K562 (cell line): ENCODE data around the gene HMCN2. TPM values are rescaled to one million over a fixed set of nuclear protein-coding genes. Genes with fewer than 3 reads are reported as not detected.

Experiments used
- ATAC-seq: fragments of 200-7000 bp; cut with Tn5 transposase; 3 replicates; pipeline ENCODE4 v1.9.1; 2020; ENCODE audit warnings: moderate library complexity
- BruUV-seq: library from RNA; stranded (reverse); fragments of 400-500 nt; replicated peaks from 2 replicates; lab custom pipeline; 2021; lab: Mats Ljungman, UMichigan
- CTCF ChIA-PET: fragments of 300-600 bp; formaldehyde crosslinking; extraction: SDS; loops from one replicate; lab custom pipeline; 2021; ENCODE audit warnings: low intra/inter-chr PET ratio; lab: Yijun Ruan, JAX
- POLR2A ChIA-PET: fragments of 300-600, 350-650 bp; sonication (Branson Sonifier 250); formaldehyde crosslinking; extraction: SDS; loops from one replicate; lab custom pipeline; 2021; ENCODE audit warnings: antibody characterized with exemption, inconsistent platforms; lab: Yijun Ruan, JAX
- DNase-seq, 4 experiments: peaks; one replicate each; pipeline versions ENCODE4 v3.0.0 to v3.0.0-alpha.2; 2011 to 2018; ENCODE audit warnings: low spot score in 3 of 4, mixed read lengths in 3 of 4; ENCODE audit errors: extremely low read depth in 1 of 4
- FAIRE-seq: peaks from 2 replicates; lab custom pipeline; 2011; peaks lifted over from hg19 to GRCh38; lab: Jason Lieb, UNC
- H2AFZ ChIP-seq: 2 replicates; pipeline ENCODE4 v1.6.0; 2011; ENCODE audit warnings: low read depth, low read length, control low read depth, inconsistent platforms
- H3K27ac ChIP-seq: fragments of 200-600 bp; 3 replicates; pipeline ENCODE4 v1.8.0; 2011; ENCODE audit warnings: low read depth, mild to moderate bottlenecking, control low read depth, inconsistent platforms, low read length, moderate library complexity, mixed read lengths; ENCODE audit errors: extremely low read depth
- H3K27me3 ChIP-seq, 2 experiments: fragments of 300-600 bp in 1 of 2; 2 replicates in 1 of 2; 3 replicates in 1 of 2; pipeline versions ENCODE4 v1.6.0 to v1.8.0; 2011; ENCODE audit warnings: inconsistent platforms in 2 of 2, low read length in 2 of 2, mild to moderate bottlenecking in 1 of 2, mixed read lengths in 1 of 2, moderate library complexity in 1 of 2; ENCODE audit not compliant: control insufficient read depth in 2 of 2, insufficient read depth in 2 of 2
- H3K36me3 ChIP-seq: fragments of 300-600 bp; 3 replicates; pipeline ENCODE4 v1.8.0; 2011; ENCODE audit warnings: mild to moderate bottlenecking, low read length, inconsistent platforms; ENCODE audit not compliant: control insufficient read depth, insufficient read depth
- H3K4me1 ChIP-seq, 2 experiments: fragments of 200-600 bp in 1 of 2; replicated peaks in 1 of 2; 2 replicates in 1 of 2; 3 replicates in 1 of 2; pipeline versions ENCODE4 v1.5.1 to v1.8.0; 2011; ENCODE audit warnings: inconsistent platforms in 2 of 2, low read length in 2 of 2, mild to moderate bottlenecking in 1 of 2, mixed read lengths in 1 of 2, moderate library complexity in 1 of 2; ENCODE audit not compliant: control insufficient read depth in 2 of 2, insufficient read depth in 2 of 2
- H3K4me2 ChIP-seq: 2 replicates; pipeline ENCODE4 v1.6.1; 2011; ENCODE audit warnings: low read length, control low read depth, inconsistent platforms, mixed read lengths; ENCODE audit not compliant: insufficient read depth
- H3K4me3 ChIP-seq: fragments of 200-600 bp; sonication (generic), shearing (Covaris generic); 2 replicates; pipeline ENCODE4 v1.5.1; 2016; ENCODE audit warnings: control low read depth, inconsistent platforms
- H3K79me2 ChIP-seq: fragments of 200-600 bp; 3 replicates; pipeline ENCODE4 v1.8.0; 2011; ENCODE audit warnings: low read length, inconsistent platforms; ENCODE audit not compliant: control insufficient read depth, insufficient read depth
- H3K9ac ChIP-seq, 2 experiments: 2 replicates each; pipeline versions ENCODE4 v1.6.0 to v1.6.1; 2011; ENCODE audit warnings: low read depth in 2 of 2, low read length in 2 of 2, control low read depth in 1 of 2, inconsistent platforms in 1 of 2, mild to moderate bottlenecking in 1 of 2, mixed read lengths in 1 of 2; ENCODE audit not compliant: insufficient read depth in 1 of 2
- H3K9me1 ChIP-seq: one replicate; pipeline ENCODE4 v1.6.0; 2011; ENCODE audit warnings: inconsistent platforms, mild to moderate bottlenecking, low read length, moderate library complexity; ENCODE audit not compliant: control insufficient read depth, insufficient read depth
- H3K9me3 ChIP-seq: replicated peaks from 2 replicates; pipeline ENCODE4 v1.5.1; 2011; ENCODE audit warnings: low read depth, low read length, inconsistent platforms; ENCODE audit not compliant: control insufficient read depth, insufficient read depth
- H4K20me1 ChIP-seq: replicated peaks from 2 replicates; pipeline ENCODE4 v1.6.1; 2011; ENCODE audit warnings: low read length, inconsistent platforms, mixed read lengths; ENCODE audit not compliant: control insufficient read depth, insufficient read depth
- BCOR ChIP-seq: fragments of 450-650 bp; IDR thresholded peaks from 2 replicates; pipeline ENCODE4 v1.6.1; 2016
- KDM1A ChIP-seq, 2 experiments: fragments of 450-650 bp; IDR thresholded peaks; 2 replicates each; pipeline ENCODE4 v1.6.1; 2016; ENCODE audit warnings: mild to moderate bottlenecking in 2 of 2
- LARP7 ChIP-seq: fragments of 450-650 bp; IDR thresholded peaks from 2 replicates; pipeline ENCODE4 v1.6.1; 2016
- NR1H2 ChIP-seq: sonication (generic); formaldehyde crosslinking; IDR thresholded peaks from 2 replicates; pipeline ENCODE4 v1.4.0; 2020; ENCODE audit warnings: mild to moderate bottlenecking, missing genetic modification reagents
- POLR2H ChIP-seq: IDR thresholded peaks from 2 replicates; pipeline ENCODE4 v1.6.1; 2016; ENCODE audit warnings: missing genetic modification characterization, low read depth, mild to moderate bottlenecking, control low read depth, missing compliant biosample characterization, moderate library complexity
- RFX1 ChIP-seq: fragments of 450-650 bp; IDR thresholded peaks from 2 replicates; pipeline ENCODE4 v1.6.1; 2016; ENCODE audit warnings: mild to moderate bottlenecking, moderate library complexity
- SNRNP70 ChIP-seq: fragments of 200-400 bp; formaldehyde crosslinking; optimal IDR thresholded peaks from 2 replicates; pipeline ENCODE3; 2017; ENCODE audit warnings: low read depth, low read length
- ZKSCAN8 ChIP-seq: fragments of 200-800 bp; sonication (Bioruptor generic); IDR thresholded peaks from 2 replicates; pipeline ENCODE4 v1.6.1; 2016; ENCODE audit warnings: missing genetic modification characterization, missing compliant biosample characterization
- ZNF146 ChIP-seq: IDR thresholded peaks from one replicate; pipeline ENCODE4 v1.6.1; 2018; ENCODE audit warnings: missing compliant biosample characterization; ENCODE audit not compliant: unreplicated experiment
- ZNF174 ChIP-seq: fragments of 250-450 bp; sonication (Bioruptor Pico); IDR thresholded peaks from 2 replicates; pipeline ENCODE4 v1.4.0; 2020; ENCODE audit warnings: mild to moderate bottlenecking
- WGBS: fragments of 100-300 bp; shearing (Covaris generic); methylation state at CpG from one replicate; pipeline ENCODE4 v1.1.6; 2016; ENCODE audit warnings: low coverage, mixed read lengths; ENCODE audit not compliant: insufficient coverage; ENCODE audit errors: missing lambda C conversion rate; 5-methylcytosine and 5-hydroxymethylcytosine counted together
- in situ Hi-C: fragments of 300-500 bp; cut with MboI; formaldehyde crosslinking; loops from 4 replicates; pipeline ENCODE4 v1.15.0; 2018; ENCODE audit warnings: inconsistent platforms, mixed read lengths
- intact Hi-C: fragments of 100-400 bp; cut with micrococcal nuclease; formaldehyde crosslinking; loops from 2 replicates; pipeline ENCODE4 v1.14.2; 2022
- polyA plus RNA-seq, 8 experiments: library from polyadenylated mRNA; depleted of rRNA in 4 of 8; stranded (reverse) in 5 of 8; unstranded in 3 of 8; fragments of >200 nt; fragmentation: Nextera tagmentation in 2 of 8; fragmentation: Illumina TruSeq in 1 of 8; extraction: Ambion mirVana in 2 of 8; extraction: Trizol in 1 of 8; gene quantifications; 2 replicates each; pipeline versions ENCODE4 v1.2.1 to v1.2.3, GENCODE V29; 2011 to 2014; ENCODE audit warnings: inconsistent platforms in 1 of 8, missing spikeins in 1 of 8
- total RNA-seq, 7 experiments: library from RNA; depleted of rRNA in 6 of 7; stranded (reverse); fragments of >200 nt in 6 of 7; fragmentation: Illumina TruSeq in 2 of 7; extraction: Trizol in 2 of 7; gene quantifications; 2 replicates each; pipeline versions ENCODE4 v1.2.1 to v1.2.3, GENCODE V29; 2011 to 2021; ENCODE audit warnings: low replicate concordance in 1 of 7
- TF ChIP-seq, protein P1 (sequence below): sonication (generic); formaldehyde crosslinking; IDR thresholded peaks from 2 replicates; pipeline ENCODE4 v1.9.0; 2022; ENCODE audit warnings: mild to moderate bottlenecking, missing genetic modification reagents
- TF ChIP-seq, protein P2 (sequence below): fragments of 450-650 bp; IDR thresholded peaks from 2 replicates; pipeline ENCODE4 v1.7.1; 2018; ENCODE audit warnings: mild to moderate bottlenecking, low read depth; ENCODE audit not compliant: partially characterized antibody
- TF ChIP-seq, protein P3 (sequence below): fragments of 200-400 bp; formaldehyde crosslinking; IDR thresholded peaks from 2 replicates; pipeline ENCODE4 v1.6.1; 2017; ENCODE audit warnings: mild to moderate bottlenecking, low read depth, low read length, moderate library complexity

HMCN2 gene
- total and polyA plus RNA-seq, 9 of the 15 experiments (the other 6 are each of a cell fraction or from before 2014, with no cell fraction given) = 0.01 TPM; not detected in 8

DNA sequence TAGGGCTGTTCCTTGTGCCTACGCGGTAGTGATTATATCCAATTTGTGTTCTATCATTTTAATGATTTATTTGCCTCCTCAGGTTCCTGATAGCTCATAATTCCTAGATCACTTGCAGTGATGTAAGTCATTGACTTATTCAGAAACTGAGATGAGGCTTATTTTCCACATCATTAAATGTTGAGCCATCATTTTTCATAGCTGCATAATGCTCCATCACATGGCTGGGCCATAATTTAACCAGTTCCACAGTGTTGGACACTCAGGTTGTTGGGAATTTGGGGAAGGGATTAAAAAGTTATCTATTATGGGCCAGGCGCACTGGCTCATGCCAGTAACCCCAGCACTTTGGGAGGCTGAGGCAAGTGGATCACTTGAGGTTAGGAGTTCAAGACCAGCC lies 35.8 kb upstream of the HMCN2 start:
- Histone ChIP-seq H3K36me3 (peaks cover 32% of the 10 kb centered on the region; the same call in 2 of the 3 replicates), H3K27me3 (no peaks in the 10 kb centered on the region), H3K9ac (no peak overlapping the region), H3K27ac (no peak overlapping the region), H3K9me1 (no peaks in the 10 kb centered on the region), H3K79me2 (no peaks in the 10 kb centered on the region), H3K4me2 (no peak overlapping the region), H2AFZ (no peak overlapping the region), H3K4me3 (no peak overlapping the region), H3K9me3 (0 out of 2 replicates have a peak, but pooled peaks cover 5% of the 10 kb centered on the region), H4K20me1 (no peaks in the 10 kb centered on the region), H3K4me1 (peaks cover 0 to under 1% of the 10 kb centered on the region in 2 experiments; a peak in 1 of 5 replicates)
- DNase-seq (no peak), ATAC-seq (no peak), FAIRE-seq (no peak)
- no TSS peak for BruUV-seq
- ChIA-PET CTCF (no interaction called here), POLR2A (interaction anchor here (0.6 to 0.8 kb wide), 2 partner anchors 10 to 233 kb away, joined by 4 read pairs; no protein-coding TSS in a partner anchor)
- 61% methylated on average over 3 of the region's 3 CpGs for WGBS
- in situ Hi-C loops (no loop called here), intact Hi-C loops (no loop called here)
- TF ChIP-seq RFX1 (no peak), ZNF146 (CRISPR knock-in tag) (peak; percentile 88), POLR2H (tag) (no peak), LARP7 (no peak), SNRNP70 (no peak), ZNF174 (CRISPR knock-in tag) (no peak), KDM1A (IDR thresholded peaks at IDR 0.05) (0 out of 4 replicates have a peak, but pooled peaks of 1 of the 2 experiments have one; percentile 7), ZKSCAN8 (CRISPR knock-in tag) (no peak), BCOR (peak; percentile 28; the same call in 1 of the 2 replicates), NR1H2 (CRISPR knock-in tag) (no peak)
- TF ChIP-seq, protein P1, sequence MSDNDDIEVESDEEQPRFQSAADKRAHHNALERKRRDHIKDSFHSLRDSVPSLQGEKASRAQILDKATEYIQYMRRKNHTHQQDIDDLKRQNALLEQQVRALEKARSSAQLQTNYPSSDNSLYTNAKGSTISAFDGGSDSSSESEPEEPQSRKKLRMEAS = no peak
- TF ChIP-seq, protein P2, sequence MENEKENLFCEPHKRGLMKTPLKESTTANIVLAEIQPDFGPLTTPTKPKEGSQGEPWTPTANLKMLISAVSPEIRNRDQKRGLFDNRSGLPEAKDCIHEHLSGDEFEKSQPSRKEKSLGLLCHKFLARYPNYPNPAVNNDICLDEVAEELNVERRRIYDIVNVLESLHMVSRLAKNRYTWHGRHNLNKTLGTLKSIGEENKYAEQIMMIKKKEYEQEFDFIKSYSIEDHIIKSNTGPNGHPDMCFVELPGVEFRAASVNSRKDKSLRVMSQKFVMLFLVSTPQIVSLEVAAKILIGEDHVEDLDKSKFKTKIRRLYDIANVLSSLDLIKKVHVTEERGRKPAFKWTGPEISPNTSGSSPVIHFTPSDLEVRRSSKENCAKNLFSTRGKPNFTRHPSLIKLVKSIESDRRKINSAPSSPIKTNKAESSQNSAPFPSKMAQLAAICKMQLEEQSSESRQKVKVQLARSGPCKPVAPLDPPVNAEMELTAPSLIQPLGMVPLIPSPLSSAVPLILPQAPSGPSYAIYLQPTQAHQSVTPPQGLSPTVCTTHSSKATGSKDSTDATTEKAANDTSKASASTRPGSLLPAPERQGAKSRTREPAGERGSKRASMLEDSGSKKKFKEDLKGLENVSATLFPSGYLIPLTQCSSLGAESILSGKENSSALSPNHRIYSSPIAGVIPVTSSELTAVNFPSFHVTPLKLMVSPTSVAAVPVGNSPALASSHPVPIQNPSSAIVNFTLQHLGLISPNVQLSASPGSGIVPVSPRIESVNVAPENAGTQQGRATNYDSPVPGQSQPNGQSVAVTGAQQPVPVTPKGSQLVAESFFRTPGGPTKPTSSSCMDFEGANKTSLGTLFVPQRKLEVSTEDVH = no peak
- TF ChIP-seq, protein P3, sequence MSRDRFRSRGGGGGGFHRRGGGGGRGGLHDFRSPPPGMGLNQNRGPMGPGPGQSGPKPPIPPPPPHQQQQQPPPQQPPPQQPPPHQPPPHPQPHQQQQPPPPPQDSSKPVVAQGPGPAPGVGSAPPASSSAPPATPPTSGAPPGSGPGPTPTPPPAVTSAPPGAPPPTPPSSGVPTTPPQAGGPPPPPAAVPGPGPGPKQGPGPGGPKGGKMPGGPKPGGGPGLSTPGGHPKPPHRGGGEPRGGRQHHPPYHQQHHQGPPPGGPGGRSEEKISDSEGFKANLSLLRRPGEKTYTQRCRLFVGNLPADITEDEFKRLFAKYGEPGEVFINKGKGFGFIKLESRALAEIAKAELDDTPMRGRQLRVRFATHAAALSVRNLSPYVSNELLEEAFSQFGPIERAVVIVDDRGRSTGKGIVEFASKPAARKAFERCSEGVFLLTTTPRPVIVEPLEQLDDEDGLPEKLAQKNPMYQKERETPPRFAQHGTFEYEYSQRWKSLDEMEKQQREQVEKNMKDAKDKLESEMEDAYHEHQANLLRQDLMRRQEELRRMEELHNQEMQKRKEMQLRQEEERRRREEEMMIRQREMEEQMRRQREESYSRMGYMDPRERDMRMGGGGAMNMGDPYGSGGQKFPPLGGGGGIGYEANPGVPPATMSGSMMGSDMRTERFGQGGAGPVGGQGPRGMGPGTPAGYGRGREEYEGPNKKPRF = no peak
